ENCODE results near the gene SCRN2. TPM values are rescaled to one million over a fixed set of nuclear protein-coding genes. Genes with fewer than 3 reads are reported as not detected.

SCRN2 gene
- total and polyA plus RNA-seq, 2 of the 8 experiments (the other 6 are each of a cell fraction or from before 2014, with no cell fraction given), result 24.4 to 42.3 TPM

GRCh38 chr17:47869114-47869513 is 28.0 kb upstream of the SCRN2 start (continued):
- TF ChIP-seq, protein P1, sequence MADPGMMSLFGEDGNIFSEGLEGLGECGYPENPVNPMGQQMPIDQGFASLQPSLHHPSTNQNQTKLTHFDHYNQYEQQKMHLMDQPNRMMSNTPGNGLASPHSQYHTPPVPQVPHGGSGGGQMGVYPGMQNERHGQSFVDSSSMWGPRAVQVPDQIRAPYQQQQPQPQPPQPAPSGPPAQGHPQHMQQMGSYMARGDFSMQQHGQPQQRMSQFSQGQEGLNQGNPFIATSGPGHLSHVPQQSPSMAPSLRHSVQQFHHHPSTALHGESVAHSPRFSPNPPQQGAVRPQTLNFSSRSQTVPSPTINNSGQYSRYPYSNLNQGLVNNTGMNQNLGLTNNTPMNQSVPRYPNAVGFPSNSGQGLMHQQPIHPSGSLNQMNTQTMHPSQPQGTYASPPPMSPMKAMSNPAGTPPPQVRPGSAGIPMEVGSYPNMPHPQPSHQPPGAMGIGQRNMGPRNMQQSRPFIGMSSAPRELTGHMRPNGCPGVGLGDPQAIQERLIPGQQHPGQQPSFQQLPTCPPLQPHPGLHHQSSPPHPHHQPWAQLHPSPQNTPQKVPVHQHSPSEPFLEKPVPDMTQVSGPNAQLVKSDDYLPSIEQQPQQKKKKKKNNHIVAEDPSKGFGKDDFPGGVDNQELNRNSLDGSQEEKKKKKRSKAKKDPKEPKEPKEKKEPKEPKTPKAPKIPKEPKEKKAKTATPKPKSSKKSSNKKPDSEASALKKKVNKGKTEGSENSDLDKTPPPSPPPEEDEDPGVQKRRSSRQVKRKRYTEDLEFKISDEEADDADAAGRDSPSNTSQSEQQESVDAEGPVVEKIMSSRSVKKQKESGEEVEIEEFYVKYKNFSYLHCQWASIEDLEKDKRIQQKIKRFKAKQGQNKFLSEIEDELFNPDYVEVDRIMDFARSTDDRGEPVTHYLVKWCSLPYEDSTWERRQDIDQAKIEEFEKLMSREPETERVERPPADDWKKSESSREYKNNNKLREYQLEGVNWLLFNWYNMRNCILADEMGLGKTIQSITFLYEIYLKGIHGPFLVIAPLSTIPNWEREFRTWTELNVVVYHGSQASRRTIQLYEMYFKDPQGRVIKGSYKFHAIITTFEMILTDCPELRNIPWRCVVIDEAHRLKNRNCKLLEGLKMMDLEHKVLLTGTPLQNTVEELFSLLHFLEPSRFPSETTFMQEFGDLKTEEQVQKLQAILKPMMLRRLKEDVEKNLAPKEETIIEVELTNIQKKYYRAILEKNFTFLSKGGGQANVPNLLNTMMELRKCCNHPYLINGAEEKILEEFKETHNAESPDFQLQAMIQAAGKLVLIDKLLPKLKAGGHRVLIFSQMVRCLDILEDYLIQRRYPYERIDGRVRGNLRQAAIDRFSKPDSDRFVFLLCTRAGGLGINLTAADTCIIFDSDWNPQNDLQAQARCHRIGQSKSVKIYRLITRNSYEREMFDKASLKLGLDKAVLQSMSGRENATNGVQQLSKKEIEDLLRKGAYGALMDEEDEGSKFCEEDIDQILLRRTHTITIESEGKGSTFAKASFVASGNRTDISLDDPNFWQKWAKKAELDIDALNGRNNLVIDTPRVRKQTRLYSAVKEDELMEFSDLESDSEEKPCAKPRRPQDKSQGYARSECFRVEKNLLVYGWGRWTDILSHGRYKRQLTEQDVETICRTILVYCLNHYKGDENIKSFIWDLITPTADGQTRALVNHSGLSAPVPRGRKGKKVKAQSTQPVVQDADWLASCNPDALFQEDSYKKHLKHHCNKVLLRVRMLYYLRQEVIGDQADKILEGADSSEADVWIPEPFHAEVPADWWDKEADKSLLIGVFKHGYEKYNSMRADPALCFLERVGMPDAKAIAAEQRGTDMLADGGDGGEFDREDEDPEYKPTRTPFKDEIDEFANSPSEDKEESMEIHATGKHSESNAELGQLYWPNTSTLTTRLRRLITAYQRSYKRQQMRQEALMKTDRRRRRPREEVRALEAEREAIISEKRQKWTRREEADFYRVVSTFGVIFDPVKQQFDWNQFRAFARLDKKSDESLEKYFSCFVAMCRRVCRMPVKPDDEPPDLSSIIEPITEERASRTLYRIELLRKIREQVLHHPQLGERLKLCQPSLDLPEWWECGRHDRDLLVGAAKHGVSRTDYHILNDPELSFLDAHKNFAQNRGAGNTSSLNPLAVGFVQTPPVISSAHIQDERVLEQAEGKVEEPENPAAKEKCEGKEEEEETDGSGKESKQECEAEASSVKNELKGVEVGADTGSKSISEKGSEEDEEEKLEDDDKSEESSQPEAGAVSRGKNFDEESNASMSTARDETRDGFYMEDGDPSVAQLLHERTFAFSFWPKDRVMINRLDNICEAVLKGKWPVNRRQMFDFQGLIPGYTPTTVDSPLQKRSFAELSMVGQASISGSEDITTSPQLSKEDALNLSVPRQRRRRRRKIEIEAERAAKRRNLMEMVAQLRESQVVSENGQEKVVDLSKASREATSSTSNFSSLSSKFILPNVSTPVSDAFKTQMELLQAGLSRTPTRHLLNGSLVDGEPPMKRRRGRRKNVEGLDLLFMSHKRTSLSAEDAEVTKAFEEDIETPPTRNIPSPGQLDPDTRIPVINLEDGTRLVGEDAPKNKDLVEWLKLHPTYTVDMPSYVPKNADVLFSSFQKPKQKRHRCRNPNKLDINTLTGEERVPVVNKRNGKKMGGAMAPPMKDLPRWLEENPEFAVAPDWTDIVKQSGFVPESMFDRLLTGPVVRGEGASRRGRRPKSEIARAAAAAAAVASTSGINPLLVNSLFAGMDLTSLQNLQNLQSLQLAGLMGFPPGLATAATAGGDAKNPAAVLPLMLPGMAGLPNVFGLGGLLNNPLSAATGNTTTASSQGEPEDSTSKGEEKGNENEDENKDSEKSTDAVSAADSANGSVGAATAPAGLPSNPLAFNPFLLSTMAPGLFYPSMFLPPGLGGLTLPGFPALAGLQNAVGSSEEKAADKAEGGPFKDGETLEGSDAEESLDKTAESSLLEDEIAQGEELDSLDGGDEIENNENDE (IDR thresholded peaks at IDR 0.05; ENCODE audit: insufficient replicate concordance, low read length), result no peak
- TF ChIP-seq KDM4A (IDR thresholded peaks at IDR 0.05; ENCODE audit: low read depth, low read length, severe bottlenecking) (no peak), RXRA (IDR thresholded peaks at IDR 0.05; ENCODE audit: insufficient read depth, low read depth, low read length) (no peak), SP4 (IDR thresholded peaks at IDR 0.05; ENCODE audit: low read length) (no peak), SRF (IDR thresholded peaks at IDR 0.05; ENCODE audit: low read depth, low read length) (no peak)

Measured in H1 (cell line).